ENCODE data around the gene PIP5K1C. TPM values are rescaled to one million over a fixed set of nuclear protein-coding genes. Genes with fewer than 3 reads are reported as not detected.

Gene PIP5K1C
- total and polyA plus RNA-seq, 10 donors: 6.2 to 41.9 (median 33.9) TPM

DNA sequence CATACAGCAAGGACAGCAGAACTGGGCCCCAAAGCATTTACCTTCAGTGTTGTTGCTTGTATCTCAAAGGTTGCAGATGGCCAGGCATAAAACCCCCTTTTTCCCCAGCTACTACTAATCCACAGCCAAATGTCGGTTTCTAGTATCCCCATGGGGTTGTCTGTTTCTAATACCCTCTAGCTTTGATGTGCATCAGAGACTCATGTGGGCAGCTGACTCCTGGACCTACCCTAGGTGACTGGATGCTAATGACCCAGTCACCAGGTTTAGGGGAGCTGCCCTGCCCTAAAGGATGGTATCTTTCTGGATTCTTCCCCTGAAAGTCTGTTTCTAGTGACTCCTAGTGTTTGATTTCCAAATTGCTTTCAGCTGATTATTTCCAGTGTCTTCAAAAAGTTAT is 31.8 kb upstream of the PIP5K1C start:
- no peaks in the 10 kb centered on the region for H3K9me3 ChIP-seq
- H3K27me3 ChIP-seq (replicated peaks in 1 of 7): peaks cover 0 to 9% (median 0%) of the 10 kb centered on the region in 7 donors
- 80 to 93% (median 89%) methylated on average over 1 of the region's 1 CpG for WGBS, 5 donors
- TF ChIP-seq POLR2AphosphoS5 (IDR thresholded peaks at IDR 0.05): no peak
- TF ChIP-seq, protein P1, sequence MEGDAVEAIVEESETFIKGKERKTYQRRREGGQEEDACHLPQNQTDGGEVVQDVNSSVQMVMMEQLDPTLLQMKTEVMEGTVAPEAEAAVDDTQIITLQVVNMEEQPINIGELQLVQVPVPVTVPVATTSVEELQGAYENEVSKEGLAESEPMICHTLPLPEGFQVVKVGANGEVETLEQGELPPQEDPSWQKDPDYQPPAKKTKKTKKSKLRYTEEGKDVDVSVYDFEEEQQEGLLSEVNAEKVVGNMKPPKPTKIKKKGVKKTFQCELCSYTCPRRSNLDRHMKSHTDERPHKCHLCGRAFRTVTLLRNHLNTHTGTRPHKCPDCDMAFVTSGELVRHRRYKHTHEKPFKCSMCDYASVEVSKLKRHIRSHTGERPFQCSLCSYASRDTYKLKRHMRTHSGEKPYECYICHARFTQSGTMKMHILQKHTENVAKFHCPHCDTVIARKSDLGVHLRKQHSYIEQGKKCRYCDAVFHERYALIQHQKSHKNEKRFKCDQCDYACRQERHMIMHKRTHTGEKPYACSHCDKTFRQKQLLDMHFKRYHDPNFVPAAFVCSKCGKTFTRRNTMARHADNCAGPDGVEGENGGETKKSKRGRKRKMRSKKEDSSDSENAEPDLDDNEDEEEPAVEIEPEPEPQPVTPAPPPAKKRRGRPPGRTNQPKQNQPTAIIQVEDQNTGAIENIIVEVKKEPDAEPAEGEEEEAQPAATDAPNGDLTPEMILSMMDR (IDR thresholded peaks at IDR 0.05 in 8 of 11, conservative IDR thresholded peaks at IDR 0.05 in 3 of 11): no peak
- H3K4me1 ChIP-seq: no peaks in the 10 kb centered on the region
- H3K4me3 ChIP-seq: no peak overlapping the region
- DNase-seq: no peak
- intact Hi-C loops (cut with DNase I; ENCODE audit: low total_unique reads): no loop called here
- no peak overlapping the region for H3K27ac ChIP-seq
- H3K36me3 ChIP-seq: peaks cover 0 to 6% (median 0%) of the 10 kb centered on the region in 6 donors

GRCh38 chr19:3730457-3730958 is 30.2 kb upstream of the PIP5K1C start:
- no peaks in the 10 kb centered on the region for H3K4me1 ChIP-seq
- H3K36me3 ChIP-seq: peaks cover 0 to 3% (median 0%) of the 10 kb centered on the region in 6 donors
- H3K27ac ChIP-seq: no peak overlapping the region
- TF ChIP-seq POLR2A (IDR thresholded peaks at IDR 0.05) (no peak), POLR2AphosphoS5 (IDR thresholded peaks at IDR 0.05) (no peak)
- TF ChIP-seq, protein P1 (IDR thresholded peaks at IDR 0.05 in 8 of 11, conservative IDR thresholded peaks at IDR 0.05 in 3 of 11): no peak
- WGBS, 5 donors: 93 to 96% (median 94%) methylated on average over 30 to 32 of the region's 32 CpGs
- H3K4me3 ChIP-seq: no peak overlapping the region
- no peaks in the 10 kb centered on the region for H3K9me3 ChIP-seq
- peaks cover 0 to 9% (median 0%) of the 10 kb centered on the region in 7 donors for H3K27me3 ChIP-seq (replicated peaks in 1 of 7)
- intact Hi-C loops (cut with DNase I; ENCODE audit: low total_unique reads): no loop called here
- DNase-seq: no peak

GRCh38 chr19:3725640-3726310 is 25.5 kb upstream of the PIP5K1C start:
- 41 to 54% (median 46%) methylated on average over 12 to 14 of the region's 14 CpGs for WGBS, 5 donors
- no peaks in the 10 kb centered on the region for H3K36me3 ChIP-seq
- H3K4me1 ChIP-seq: peaks cover 4 to 21% (median 16%) of the 10 kb centered on the region in 6 donors
- peaks cover 0 to 53% (median 26%) of the 10 kb centered on the region in 7 donors for H3K27me3 ChIP-seq (replicated peaks in 1 of 7)
- no peak for DNase-seq
- no peak overlapping the region for H3K4me3 ChIP-seq
- TF ChIP-seq, protein P1 (IDR thresholded peaks at IDR 0.05 in 8 of 11, conservative IDR thresholded peaks at IDR 0.05 in 3 of 11): no peak
- TF ChIP-seq POLR2AphosphoS5 (IDR thresholded peaks at IDR 0.05): no peak
- TF ChIP-seq POLR2A (IDR thresholded peaks at IDR 0.05): no peak
- H3K27ac ChIP-seq: no peak overlapping the region
- no peaks in the 10 kb centered on the region for H3K9me3 ChIP-seq
- intact Hi-C loops (cut with DNase I; ENCODE audit: low total_unique reads): no loop called here

GRCh38 chr19:3725121-3725520 is 24.9 kb upstream of the PIP5K1C start:
- Histone ChIP-seq H3K36me3 (no peaks in the 10 kb centered on the region), H3K4me3 (no peak overlapping the region), H3K27me3 (replicated peaks in 1 of 7) (peaks cover 0 to 59% (median 32%) of the 10 kb centered on the region in 7 donors), H3K4me1 (peaks cover 4 to 26% (median 23%) of the 10 kb centered on the region in 6 donors), H3K27ac (no peak overlapping the region), H3K9me3 (no peaks in the 10 kb centered on the region)
- 60 to 70% (median 63%) methylated on average over 3 of the region's 3 CpGs for WGBS, 5 donors
- no peak for DNase-seq
- TF ChIP-seq, protein P1 (IDR thresholded peaks at IDR 0.05 in 8 of 11, conservative IDR thresholded peaks at IDR 0.05 in 3 of 11): no peak
- TF ChIP-seq POLR2AphosphoS5 (IDR thresholded peaks at IDR 0.05) (no peak), POLR2A (IDR thresholded peaks at IDR 0.05) (no peak)
- intact Hi-C loops (cut with DNase I; ENCODE audit: low total_unique reads): no loop called here
